HG03175 (cell line): ENCODE results near the gene SLC38A9.

Experiments
- ATAC-seq: cut with Tn5 transposase; IDR thresholded peaks from one replicate; pipeline ENCODE4 v1.9.1; 2021; ENCODE audit warnings: mild to moderate bottlenecking, moderate library complexity; ENCODE audit not compliant: unreplicated experiment

SLC38A9 gene

DNA sequence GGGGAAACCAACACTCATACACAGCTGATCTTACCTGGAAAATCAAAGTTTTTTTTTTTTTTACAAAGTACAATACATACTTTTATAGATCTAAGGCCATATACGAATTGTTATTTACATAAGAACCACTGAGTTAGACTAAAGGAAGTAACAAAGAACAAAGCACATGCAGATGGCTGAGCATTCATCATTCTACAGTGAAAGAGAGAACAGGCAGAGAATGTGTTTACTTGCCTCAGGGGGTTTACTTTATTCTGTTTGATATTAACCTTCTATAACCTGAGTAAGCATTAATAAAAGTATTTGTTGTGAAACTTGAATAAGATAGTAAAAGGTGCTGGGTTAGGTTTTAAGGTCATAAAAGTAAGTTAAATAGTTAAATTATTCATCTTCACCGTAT, 54.7 kb downstream of the SLC38A9 start:
- no peak for ATAC-seq

DNA sequence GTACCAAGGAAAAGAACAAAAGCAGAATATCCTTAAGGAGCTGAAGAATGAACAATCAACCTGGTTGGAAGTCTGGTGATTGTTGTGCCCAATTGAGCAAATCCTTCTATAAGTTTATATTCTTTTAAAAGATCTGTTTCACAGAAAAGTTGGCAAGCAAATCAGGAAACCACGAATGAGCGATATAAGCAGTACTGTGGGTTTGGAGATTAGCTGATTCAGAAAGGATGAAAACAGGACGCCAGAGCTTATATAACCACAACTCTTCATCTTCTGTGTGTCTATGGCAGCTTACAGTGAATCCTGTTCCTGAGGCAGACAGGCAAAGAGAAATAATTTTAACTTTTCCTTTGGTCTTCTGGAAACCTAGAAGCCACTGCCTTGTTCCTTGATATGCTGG, 61.7 kb downstream of the SLC38A9 start:
- no peak for ATAC-seq

DNA sequence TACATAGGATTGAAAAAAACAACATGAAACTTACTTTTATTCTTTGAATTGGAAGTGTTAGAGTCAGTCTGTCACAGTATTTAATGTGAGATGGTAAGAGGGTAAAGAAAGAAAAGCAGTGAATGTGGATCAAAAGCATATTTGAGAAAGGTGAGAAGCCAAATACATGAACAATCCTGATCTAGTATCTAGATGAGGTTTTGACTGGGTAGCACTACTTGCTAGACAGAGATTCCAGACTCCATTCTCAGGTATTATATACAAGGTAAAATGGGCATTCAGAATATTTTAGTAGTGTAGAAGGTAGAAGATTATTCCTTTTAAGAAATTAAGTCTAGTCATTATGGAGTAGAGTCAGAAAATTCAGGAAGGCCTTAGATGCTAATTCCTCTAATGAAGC, 62.2 kb downstream of the SLC38A9 start:
- ATAC-seq, result no peak

DNA sequence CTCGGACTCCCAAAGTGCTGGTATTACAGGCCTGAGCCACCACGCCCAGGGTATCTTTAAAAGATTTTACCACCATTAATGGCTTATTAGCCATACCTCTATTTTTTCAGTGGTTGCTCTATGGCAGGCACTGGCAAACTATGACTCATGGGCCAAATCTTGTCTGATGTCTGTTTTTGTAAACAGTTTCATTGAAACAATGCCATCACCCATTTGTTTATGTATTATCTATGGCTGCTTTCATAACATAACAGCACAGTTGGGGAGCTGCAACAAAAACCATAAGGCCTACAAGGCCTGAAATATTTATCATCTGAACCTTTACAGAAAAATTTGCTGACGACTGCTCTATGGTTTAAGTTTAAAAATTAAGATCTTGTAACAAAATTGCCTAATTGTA, 66.8 kb downstream of the SLC38A9 start:
- no peak for ATAC-seq

DNA sequence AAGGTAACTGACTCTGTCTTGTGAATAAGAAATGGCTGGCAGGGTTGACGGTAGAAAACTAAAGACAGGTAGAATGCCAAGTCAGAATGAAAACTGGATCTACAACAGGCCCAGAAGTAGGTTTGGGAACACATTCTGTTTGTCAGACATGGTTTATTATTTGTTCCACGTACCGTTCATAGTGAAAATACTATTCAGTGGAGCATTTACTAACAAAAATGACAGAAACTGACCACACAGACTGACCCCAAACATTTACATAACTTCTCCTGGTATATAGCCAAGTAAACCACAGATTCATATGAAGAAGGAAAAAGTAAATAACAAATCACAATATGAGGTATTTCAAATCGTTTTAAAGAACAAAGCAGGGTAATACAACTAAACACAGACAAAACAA, 73.7 kb downstream of the SLC38A9 start:
- no peak for ATAC-seq

DNA sequence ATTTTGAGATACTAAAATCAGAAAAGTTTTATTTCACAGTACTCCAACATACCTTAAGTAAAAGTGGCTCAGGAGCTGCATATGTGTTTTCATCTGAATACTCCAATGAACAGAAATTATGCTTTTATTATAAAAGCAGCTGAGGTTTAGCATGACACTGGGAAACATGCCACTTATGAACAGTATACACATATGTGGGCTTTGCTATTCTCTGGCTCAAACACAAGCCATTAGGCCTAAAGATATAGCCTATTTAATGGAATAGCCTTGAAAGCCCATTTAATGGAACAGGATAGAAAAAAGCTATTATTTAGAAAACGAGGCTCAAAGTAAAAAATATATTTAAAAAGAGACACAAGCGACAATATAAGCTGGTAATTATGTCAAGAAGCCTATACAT, 74.1 kb downstream of the SLC38A9 start:
- ATAC-seq, result no peak

DNA sequence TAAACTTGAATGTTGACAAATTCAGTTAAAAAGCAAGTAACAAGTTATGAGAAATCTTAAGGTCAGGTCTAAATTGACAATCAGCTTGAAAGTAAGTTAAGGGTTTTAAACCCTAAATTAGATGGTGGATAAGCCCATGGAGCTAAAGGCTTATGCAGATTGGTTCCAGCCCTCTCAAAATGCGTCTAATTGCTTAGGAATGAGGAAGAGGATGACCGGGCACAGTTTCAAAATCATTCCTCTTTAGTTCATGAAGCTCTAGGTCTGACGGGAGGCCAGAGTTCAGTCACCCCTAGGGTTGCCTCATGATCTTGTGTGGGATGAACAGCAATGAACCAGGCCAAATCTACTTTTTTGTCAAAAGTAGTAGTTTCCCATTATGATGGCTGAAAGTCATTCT, 75.4 kb downstream of the SLC38A9 start:
- no peak for ATAC-seq

DNA sequence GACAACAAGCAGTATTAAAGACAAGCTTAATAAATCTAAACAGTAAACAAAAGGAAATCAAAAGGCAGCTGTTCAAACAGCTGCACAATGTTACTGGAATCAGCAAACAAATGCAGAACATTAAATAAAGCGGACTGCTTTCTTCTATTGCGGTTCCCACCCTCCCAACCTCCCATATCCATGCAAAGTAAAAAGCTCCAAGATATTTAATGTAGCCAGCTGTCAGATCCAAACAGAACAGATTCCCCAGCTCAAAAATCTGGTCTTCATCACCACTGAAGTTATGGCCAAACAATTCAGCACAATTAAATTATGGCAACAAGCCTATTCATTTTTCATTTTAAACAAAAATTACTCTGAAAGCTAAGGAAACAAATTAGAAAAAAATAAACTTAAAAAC, 75.9 kb downstream of the SLC38A9 start:
- no peak for ATAC-seq

DNA sequence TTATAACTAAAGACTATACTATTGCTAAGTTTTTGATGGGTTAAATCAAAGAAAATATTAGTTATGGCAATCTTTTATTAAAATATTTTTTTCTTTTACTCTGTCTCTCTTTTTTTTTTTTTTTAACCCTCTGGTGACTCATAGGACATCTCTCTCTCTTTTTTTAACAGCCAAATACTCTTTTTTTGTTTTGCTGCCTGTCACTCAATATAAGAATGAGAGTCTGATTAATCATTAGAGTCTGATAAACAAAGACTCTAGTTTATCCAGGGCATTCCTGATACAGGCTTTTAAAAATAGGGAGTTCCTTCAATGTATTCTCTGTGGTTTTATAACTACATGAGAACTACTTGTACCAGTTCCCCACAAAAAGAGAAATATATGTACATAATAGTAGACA, 77.3 kb downstream of the SLC38A9 start:
- no peak for ATAC-seq

DNA sequence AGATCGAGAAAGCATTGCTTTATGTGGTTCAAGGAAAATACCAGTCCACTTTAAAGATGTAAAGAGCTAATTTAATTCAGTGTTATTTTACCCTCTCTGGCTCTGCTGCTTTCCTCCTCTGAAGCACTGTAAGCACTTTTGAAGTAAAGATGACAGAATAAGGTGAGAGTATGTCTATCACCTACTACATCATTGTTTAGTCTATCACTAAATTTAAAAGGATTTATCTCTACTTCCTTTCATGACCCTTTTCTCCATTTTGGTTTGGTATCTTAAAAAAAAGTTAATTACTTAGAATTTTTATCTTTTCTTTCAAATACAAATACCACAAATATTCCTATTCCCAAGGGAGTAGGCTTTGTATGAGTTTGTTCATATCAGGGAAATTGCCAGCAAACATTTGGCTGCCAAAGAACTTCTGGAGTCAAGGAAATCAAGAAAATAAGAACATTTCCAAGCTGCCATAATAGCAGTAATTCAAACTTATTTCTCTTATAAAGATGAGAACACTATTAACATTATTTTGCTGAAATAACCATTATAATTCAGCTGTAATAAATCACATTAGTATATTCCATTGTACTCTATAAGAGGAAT, 77.8 kb downstream of the SLC38A9 start:
- ATAC-seq, result no peak

DNA sequence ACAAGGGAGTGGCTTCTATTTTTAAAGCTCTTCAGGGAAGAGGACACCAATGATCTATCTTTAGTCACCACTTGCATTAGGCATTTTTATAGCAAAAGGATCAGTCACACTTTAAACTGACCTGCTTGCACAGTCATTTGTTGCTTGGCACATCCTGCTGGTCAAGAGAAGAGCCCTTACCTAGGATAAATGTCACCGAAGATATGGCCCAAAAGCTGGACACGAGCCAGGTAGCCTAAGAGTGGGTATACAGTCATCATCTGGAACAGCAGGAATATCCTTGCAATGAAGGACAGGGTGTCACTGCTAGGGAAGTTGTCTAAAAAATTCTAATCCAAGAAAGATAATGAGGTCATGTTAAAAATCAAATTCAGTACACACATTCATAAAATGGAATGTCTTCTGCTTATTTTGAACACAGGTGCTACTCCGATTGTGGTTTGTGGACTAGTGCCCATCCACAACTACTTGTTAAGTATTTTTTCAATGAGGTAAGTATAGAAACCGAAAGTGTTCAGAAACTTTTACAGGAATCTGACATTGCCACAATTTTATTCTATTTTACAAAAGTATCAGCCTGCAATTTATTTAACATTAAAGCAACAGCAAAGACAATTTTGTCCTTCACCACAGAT, 78.4 kb downstream of the SLC38A9 start:
- no peak for ATAC-seq

DNA sequence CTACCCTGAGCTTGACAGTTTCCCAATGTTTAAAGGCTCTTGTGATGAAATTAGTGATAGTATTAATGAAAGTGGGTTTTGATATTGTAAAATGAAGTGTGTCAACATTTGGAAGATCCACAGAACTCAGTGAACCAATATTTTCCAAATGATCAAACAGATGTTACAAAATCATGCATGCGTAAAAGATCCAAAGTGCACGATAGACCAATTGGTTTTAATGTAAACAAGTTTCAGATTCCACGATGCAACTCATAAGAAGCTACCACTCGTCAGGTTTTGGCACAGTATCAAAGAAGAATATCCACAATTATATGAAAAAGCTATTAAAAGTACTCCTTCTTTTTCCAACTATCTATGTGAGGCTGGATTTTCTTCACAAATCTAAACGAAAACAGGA, 82.3 kb downstream of the SLC38A9 start:
- no peak for ATAC-seq

DNA sequence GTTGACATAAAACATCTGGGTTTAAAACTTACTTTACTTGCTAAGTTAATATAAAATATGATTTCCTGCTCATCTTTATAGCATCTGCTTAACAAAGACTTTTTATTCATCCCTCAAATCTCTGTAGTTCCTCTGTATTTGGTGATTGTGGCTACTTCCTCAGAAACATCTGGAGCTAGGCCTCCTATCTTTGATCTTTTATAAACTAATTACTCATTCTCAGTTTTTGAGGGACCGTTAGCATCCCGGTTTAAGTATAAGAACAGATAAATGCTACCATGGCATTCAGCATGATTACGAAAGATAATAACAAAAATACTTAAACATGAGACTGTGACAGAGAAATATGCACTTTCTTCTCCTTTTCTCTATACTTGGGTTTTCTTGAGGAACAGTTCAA, 85.3 kb downstream of the SLC38A9 start:
- ATAC-seq, result no peak

DNA sequence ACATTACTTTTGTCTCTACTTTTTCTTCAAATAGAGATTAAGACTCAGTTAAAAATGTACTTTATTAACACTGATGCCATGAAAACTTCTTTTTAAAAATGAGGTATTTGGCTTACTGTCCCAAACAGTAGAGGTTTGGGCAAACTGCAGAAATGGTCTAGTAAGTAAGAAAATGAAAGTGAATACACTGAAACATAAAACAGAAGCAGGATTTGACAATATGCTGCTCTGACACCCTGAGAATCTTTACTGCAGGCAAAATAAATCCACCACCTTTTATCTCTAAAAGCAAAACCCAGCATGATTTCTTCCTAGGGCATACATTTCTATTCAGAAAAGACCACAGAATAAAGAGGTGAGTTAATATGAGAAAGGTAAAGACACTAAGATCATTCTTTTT, 86.2 kb downstream of the SLC38A9 start:
- no peak for ATAC-seq

DNA sequence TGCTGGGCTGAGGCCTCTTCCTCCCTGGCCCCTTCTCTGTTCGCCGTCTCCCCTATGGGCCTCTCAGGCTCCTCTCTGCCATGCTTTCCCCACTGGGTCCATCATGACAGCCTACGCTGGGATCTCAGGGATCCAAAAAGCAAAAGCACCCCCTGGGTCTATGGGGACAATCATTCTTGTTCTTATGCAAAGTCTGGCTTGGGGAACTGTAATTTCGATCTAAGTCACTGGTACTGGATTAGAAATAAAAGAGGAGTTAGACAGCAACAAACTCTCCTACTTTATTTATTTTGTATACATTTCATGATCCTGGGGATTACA, 86.6 kb downstream of the SLC38A9 start:
- ATAC-seq, result no peak

DNA sequence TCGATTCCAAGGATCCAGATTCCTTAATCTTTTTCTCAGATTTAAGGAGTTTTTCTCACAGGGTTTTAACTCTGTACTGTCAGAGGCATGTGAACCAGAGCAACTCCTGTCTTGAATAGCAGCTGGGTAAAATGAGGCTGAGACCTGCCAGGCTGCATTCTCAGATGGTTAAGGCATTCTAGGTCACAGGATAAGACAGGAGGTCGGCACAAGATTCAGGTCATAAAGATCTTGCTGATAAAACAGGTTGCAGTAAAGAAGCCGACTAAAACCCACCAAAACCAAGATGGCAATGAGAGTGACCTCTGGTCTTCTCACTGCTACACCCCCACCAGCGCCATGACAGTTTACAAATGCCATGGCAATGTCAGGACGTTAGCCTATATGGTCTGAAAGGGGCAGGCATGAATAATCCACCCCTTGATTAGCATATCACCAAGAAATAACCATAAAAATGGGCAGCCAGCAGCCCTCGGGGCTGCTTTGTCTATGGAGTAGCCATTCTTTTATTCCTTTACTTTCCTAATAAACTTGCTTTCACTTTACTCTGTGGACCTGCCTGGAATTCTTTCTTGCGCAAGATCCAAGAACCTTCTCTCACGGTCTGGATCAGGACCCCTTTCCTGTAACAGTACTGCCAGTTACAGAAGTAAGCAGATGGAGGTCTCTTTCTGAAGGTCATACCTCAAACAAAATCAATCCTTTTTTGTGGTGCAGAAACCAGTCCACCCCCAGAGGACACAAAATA, 87.1 kb downstream of the SLC38A9 start:
- no peak for ATAC-seq

DNA sequence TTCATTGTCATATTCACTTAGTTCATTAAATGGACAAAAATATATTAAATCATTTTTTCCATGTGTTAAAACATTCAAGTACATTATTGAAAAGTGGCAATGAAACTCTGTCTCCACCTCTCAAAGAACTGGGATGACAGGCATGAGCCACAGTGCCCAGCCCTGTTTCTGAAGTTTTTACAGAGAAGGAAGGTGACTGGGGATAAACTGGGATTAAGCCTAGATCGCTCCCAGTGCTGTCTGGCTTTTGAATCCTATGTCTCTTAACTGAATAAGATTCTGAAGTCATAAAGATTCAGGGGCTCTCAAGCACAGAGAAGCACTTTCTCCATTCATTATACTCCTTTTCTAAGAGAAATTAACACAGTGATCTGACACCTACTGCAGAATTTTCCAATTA, 88.3 kb downstream of the SLC38A9 start:
- no peak for ATAC-seq

DNA sequence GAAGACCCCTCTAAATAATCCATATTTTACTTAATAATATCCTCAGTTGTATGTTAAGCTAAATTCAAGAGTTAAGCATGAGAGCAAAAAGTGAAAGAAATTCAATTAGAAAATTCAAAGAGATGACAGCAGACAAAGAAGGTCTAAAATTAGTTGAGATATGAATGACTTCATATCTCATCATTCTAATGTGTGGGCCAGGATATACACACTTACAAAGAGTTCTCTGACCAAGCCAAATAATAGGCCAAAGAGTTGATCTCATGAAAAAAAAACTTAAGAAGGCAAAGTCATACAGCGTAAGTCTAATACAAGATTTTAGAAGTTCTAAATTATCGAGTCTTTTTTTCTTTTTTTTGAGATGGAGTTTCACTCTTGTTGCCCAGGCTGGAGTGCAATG, 89.7 kb downstream of the SLC38A9 start:
- ATAC-seq, result no peak

DNA sequence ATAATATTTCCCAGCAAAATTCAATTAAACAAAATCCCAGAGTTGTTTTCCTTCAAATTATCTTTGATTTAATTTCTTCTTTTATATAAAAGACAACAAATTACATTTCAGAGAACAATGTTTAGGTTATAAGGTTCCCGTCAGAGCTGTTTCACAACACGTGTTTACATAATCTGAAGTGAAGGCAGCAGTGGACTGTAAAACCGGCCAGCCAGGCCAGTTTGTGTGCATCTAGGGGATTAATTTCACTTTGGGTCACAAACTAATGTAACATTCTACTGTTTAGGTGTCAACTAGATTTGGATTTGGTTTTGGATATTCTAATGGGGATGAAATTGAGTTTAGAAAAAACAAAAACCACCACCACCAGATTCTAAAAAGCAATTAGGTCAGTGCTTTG, 90.9 kb downstream of the SLC38A9 start:
- no peak for ATAC-seq

DNA sequence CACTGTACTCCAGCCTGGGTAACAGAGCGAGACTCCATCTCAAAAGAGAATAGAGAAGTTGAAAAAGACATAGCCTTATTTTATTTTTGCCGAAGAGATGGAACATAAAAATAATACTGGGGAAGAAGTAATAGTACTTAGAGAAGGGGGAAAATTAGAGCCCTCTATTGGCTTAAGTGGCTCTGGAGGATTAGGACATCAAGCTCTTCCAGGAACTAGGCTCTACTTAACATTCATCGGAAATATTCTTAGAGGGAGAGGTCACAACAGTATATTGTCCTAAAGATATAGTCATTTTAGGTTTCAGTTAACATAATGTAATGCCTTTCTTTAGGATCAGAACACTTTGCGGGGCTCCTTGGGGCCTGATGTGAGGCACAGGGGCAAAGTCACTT, 91.4 kb downstream of the SLC38A9 start:
- ATAC-seq, result no peak

DNA sequence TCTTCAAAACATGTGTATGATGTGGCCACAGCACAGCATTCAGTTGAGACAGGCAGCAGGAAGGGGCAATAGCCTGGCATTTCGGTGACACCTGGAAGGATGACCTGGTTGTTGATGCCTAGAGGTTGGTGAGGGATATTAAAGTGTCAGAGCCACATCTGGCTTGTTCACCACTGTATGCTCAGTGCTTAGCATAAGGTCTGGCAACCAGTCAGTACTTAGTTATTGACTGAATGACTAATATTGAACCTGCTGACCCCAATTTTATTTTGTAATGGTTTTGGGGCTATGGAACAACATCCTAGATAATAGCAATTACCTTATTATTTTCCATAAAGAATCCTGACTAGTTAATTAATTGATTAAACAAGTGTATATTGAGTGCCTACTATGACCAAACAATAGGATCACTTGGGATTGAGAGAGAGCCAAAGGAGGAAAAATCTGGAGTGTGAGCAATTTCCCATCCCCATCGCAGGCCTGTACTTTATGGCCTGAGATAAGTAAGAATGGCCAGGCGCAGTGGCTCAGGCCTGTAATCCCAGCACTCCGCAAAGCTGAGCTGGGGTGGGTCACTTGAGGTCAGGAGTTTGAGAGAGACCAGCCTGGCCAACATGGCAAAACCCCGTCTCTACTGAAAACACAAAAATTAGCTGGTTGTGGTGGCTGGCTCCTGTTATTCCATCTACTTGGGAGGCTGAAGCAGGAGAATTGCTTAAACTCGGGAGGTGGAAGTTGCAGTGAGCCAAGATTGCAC, 91.9 kb downstream of the SLC38A9 start:
- ATAC-seq, result no peak

DNA sequence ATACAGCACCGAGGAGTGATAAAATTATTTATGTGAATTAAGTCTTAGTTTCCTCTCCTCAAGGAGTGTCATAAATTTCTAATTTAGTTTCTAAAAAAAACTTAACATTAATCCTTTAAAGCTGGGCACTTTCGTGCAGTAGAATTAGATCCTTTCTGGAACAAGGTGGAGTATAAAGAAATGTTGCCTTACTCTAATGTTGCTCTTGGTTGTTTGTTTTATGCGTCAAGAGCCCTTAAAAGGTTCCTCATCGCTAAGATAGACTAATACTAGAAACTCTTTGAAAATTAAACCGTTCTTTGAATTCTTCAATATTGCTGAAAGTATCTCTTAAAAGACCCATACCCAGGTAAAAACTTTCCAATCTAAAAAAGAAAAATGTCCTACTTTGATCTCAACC, 93.8 kb downstream of the SLC38A9 start:
- ATAC-seq, result no peak
